Astrocyte (in vitro differentiated cells and primary cell): ENCODE data around the gene HFE.
"Not testable (repeated sequence)": the region's sequence is repeated elsewhere in the genome, so short reads cannot be mapped to it uniquely, and the experiment has no call there.

Experiments
- EZH2 ChIP-seq: IDR thresholded peaks from 2 replicates; pipeline ENCODE4 v1.6.1; 2012; ENCODE audit warnings: mild to moderate bottlenecking, low read length, inconsistent platforms; ENCODE audit not compliant: insufficient read depth
- TF ChIP-seq, protein P1 (sequence below): IDR thresholded peaks from 2 replicates; pipeline ENCODE4 v1.5.1; 2011; ENCODE audit warnings: low read depth, mild to moderate bottlenecking, inconsistent platforms, low read length, moderate library complexity; ENCODE audit not compliant: insufficient read depth

GRCh38 chr6:26081096-26081495 is 6.1 kb upstream of the HFE start:
- TF ChIP-seq, protein P1, sequence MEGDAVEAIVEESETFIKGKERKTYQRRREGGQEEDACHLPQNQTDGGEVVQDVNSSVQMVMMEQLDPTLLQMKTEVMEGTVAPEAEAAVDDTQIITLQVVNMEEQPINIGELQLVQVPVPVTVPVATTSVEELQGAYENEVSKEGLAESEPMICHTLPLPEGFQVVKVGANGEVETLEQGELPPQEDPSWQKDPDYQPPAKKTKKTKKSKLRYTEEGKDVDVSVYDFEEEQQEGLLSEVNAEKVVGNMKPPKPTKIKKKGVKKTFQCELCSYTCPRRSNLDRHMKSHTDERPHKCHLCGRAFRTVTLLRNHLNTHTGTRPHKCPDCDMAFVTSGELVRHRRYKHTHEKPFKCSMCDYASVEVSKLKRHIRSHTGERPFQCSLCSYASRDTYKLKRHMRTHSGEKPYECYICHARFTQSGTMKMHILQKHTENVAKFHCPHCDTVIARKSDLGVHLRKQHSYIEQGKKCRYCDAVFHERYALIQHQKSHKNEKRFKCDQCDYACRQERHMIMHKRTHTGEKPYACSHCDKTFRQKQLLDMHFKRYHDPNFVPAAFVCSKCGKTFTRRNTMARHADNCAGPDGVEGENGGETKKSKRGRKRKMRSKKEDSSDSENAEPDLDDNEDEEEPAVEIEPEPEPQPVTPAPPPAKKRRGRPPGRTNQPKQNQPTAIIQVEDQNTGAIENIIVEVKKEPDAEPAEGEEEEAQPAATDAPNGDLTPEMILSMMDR, result not testable (repeated sequence)
- TF ChIP-seq EZH2, result not testable (repeated sequence)
